Measurements from ENCODE around the gene SPPL3.

DNA sequence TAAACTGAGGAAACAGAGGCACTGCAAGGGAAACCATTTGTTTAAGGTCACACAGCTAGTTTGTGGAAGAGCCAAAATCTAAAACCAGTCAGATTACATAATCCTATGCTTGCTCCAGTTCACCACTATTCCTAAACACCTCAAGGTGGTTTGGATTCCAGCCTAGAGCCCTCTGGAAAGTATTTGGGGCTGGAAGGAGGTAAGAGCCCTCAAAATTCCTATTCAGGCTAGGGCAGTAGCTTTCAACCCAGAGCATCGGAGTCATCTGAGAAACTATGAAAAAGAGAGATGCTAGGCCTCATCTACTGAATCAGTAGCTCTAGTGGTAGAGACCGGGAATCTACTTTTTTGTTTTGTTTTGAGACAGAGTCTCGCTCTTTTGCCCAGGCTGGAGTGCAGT is 16.0 kb upstream of the SPPL3 start:
- TF ChIP-seq, protein P1, sequence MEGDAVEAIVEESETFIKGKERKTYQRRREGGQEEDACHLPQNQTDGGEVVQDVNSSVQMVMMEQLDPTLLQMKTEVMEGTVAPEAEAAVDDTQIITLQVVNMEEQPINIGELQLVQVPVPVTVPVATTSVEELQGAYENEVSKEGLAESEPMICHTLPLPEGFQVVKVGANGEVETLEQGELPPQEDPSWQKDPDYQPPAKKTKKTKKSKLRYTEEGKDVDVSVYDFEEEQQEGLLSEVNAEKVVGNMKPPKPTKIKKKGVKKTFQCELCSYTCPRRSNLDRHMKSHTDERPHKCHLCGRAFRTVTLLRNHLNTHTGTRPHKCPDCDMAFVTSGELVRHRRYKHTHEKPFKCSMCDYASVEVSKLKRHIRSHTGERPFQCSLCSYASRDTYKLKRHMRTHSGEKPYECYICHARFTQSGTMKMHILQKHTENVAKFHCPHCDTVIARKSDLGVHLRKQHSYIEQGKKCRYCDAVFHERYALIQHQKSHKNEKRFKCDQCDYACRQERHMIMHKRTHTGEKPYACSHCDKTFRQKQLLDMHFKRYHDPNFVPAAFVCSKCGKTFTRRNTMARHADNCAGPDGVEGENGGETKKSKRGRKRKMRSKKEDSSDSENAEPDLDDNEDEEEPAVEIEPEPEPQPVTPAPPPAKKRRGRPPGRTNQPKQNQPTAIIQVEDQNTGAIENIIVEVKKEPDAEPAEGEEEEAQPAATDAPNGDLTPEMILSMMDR (IDR thresholded peaks at IDR 0.05; ENCODE audit: insufficient read depth, low read length), result no peak
- no peak for TF ChIP-seq POLR2AphosphoS5 (IDR thresholded peaks at IDR 0.05; ENCODE audit: low read depth)
- TF ChIP-seq GABPA (IDR thresholded peaks at IDR 0.05; ENCODE audit: low read depth), result no peak
- no peak for TF ChIP-seq SPI1 (IDR thresholded peaks at IDR 0.05; ENCODE audit: borderline replicate concordance, low read depth)
- TF ChIP-seq, protein P2, sequence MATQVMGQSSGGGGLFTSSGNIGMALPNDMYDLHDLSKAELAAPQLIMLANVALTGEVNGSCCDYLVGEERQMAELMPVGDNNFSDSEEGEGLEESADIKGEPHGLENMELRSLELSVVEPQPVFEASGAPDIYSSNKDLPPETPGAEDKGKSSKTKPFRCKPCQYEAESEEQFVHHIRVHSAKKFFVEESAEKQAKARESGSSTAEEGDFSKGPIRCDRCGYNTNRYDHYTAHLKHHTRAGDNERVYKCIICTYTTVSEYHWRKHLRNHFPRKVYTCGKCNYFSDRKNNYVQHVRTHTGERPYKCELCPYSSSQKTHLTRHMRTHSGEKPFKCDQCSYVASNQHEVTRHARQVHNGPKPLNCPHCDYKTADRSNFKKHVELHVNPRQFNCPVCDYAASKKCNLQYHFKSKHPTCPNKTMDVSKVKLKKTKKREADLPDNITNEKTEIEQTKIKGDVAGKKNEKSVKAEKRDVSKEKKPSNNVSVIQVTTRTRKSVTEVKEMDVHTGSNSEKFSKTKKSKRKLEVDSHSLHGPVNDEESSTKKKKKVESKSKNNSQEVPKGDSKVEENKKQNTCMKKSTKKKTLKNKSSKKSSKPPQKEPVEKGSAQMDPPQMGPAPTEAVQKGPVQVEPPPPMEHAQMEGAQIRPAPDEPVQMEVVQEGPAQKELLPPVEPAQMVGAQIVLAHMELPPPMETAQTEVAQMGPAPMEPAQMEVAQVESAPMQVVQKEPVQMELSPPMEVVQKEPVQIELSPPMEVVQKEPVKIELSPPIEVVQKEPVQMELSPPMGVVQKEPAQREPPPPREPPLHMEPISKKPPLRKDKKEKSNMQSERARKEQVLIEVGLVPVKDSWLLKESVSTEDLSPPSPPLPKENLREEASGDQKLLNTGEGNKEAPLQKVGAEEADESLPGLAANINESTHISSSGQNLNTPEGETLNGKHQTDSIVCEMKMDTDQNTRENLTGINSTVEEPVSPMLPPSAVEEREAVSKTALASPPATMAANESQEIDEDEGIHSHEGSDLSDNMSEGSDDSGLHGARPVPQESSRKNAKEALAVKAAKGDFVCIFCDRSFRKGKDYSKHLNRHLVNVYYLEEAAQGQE (IDR thresholded peaks at IDR 0.05; ENCODE audit: insufficient replicate concordance, low read depth), result no peak

Data from HL-60 (cell line).